ENCODE results near the gene PSMD11.
A peak's percentile ranks its signal among the peaks of the same experiment; 100 is the strongest.
"Not testable (repeated sequence)": the region's sequence is repeated elsewhere in the genome, so short reads cannot be mapped to it uniquely, and the experiment has no call there.

Gene PSMD11

GRCh38 chr17:32444301-32445073 lies at the start of gene PSMD11:
Gene PSMD11 (plus strand): TSS chr17:32444510. CDS start chr17:32444524, 14 bp downstream.
- DNase-seq (ENCODE audit: low spot score): peak; percentile 95

- DNase-seq (ENCODE audit: low spot score): no peak
Observed at GRCh38 chr17:32396343-32396742, 48.0 kb upstream of the PSMD11 start.

- DNase-seq (ENCODE audit: low spot score): no peak
Observed at GRCh38 chr17:32398946-32399345, 45.4 kb upstream of the PSMD11 start.

GRCh38 chr17:32410085-32410484 lies 34.2 kb upstream of the PSMD11 start:
- DNase-seq (ENCODE audit: low spot score): not testable (repeated sequence)

GRCh38 chr17:32426894-32427293 lies 17.4 kb upstream of the PSMD11 start:
- no peak for DNase-seq (ENCODE audit: low spot score)

GRCh38 chr17:32429598-32429997 lies 14.7 kb upstream of the PSMD11 start:
- DNase-seq (ENCODE audit: low spot score): no peak

GRCh38 chr17:32440722-32441121 lies 3.6 kb upstream of the PSMD11 start:
- DNase-seq (ENCODE audit: low spot score): no peak

- no peak for DNase-seq (ENCODE audit: low spot score)
Observed at GRCh38 chr17:32441886-32442285, 2.4 kb upstream of the PSMD11 start.

GRCh38 chr17:32443827-32444300 lies 446 bp upstream of the PSMD11 start:
- no peak for DNase-seq (ENCODE audit: low spot score)

- peak; percentile 27 for DNase-seq (ENCODE audit: low spot score)
Observed at GRCh38 chr17:32445074-32445415, 735 bp downstream of the PSMD11 start.

GRCh38 chr17:32445497-32445896 lies 1.2 kb downstream of the PSMD11 start:
- DNase-seq (ENCODE audit: low spot score): no peak

- DNase-seq (ENCODE audit: low spot score): no peak
Observed at GRCh38 chr17:32445971-32446370, 1.7 kb downstream of the PSMD11 start.

- DNase-seq (ENCODE audit: low spot score): no peak
Observed at GRCh38 chr17:32446949-32447348, 2.6 kb downstream of the PSMD11 start.

- no peak for DNase-seq (ENCODE audit: low spot score)
Observed at GRCh38 chr17:32449963-32450362, 5.7 kb downstream of the PSMD11 start.

- DNase-seq (ENCODE audit: low spot score): not testable (repeated sequence)
Observed at GRCh38 chr17:32450379-32450778, 6.1 kb downstream of the PSMD11 start.

- no peak for DNase-seq (ENCODE audit: low spot score)
Observed at GRCh38 chr17:32451879-32452278, 7.6 kb downstream of the PSMD11 start.

- no peak for DNase-seq (ENCODE audit: low spot score)
Observed at GRCh38 chr17:32452281-32452680, 8.0 kb downstream of the PSMD11 start.

- no peak for DNase-seq (ENCODE audit: low spot score)
Observed at GRCh38 chr17:32453370-32453769, 9.1 kb downstream of the PSMD11 start.

- DNase-seq (ENCODE audit: low spot score): no peak
Observed at GRCh38 chr17:32458371-32458770, 14.1 kb downstream of the PSMD11 start.

- DNase-seq (ENCODE audit: low spot score): no peak
Observed at GRCh38 chr17:32460054-32460453, 15.7 kb downstream of the PSMD11 start.

GRCh38 chr17:32461498-32461852 lies 17.2 kb downstream of the PSMD11 start:
- no peak for DNase-seq (ENCODE audit: low spot score)

- DNase-seq (ENCODE audit: low spot score): no peak
Observed at GRCh38 chr17:32461853-32462617, 17.7 kb downstream of the PSMD11 start.

GRCh38 chr17:32463304-32463703 lies 19.0 kb downstream of the PSMD11 start:
- no peak for DNase-seq (ENCODE audit: low spot score)

Data from putamen (tissue), 1 donor.